Omental fat pad (tissue), 4 donors: Measurements from ENCODE around the gene APOM. TPM values are rescaled to one million over a fixed set of nuclear protein-coding genes. Genes with fewer than 3 reads are reported as not detected.

Source experiments
- ATAC-seq: fragments of 150-250 bp; one replicate; pipeline ENCODE4 v1.9.1; 2016; ENCODE audit warnings: mild to moderate bottlenecking, moderate library complexity; ENCODE audit not compliant: low FRiP score
- DNase-seq: peaks from one replicate; pipeline ENCODE4 v3.0.0-alpha.2; 2019; ENCODE audit warnings: low spot score
- CTCF ChIP-seq, 3 donors: fragments of 450-650 bp; IDR thresholded peaks; one replicate each; pipeline ENCODE4 v1.5.1; 2016 to 2017; ENCODE audit warnings: antibody characterized with exemption in 3 of 3, mild to moderate bottlenecking in 3 of 3, moderate library complexity in 2 of 3
- total RNA-seq, 4 donors: library from RNA; depleted of rRNA; stranded (reverse); fragments of >200 nt; gene quantifications; one replicate each; pipeline ENCODE4 v1.1.0, GENCODE V29; 2016

The APOM gene
- total RNA-seq, 4 donors from 2014 or later: 2.4 to 5.0 (median 3.6) TPM

- ATAC-seq (no peak), DNase-seq (no peak)
- no peak for TF ChIP-seq CTCF (IDR thresholded peaks at IDR 0.05)
These were observed 31.6 kb downstream of the APOM start for GRCh38 chr6:31687321-31687720.

- no peak for TF ChIP-seq CTCF (IDR thresholded peaks at IDR 0.05)
- ATAC-seq (no peak), DNase-seq (no peak)
These were observed 32.4 kb downstream of the APOM start for GRCh38 chr6:31687860-31688693.

GRCh38 chr6:31689249-31690110 is 33.8 kb downstream of the APOM start:
- no peak for DNase-seq
- peak; percentile 7 for ATAC-seq

GRCh38 chr6:31690231-31691077 is 34.8 kb downstream of the APOM start:
- no peak for DNase-seq
- no peak for TF ChIP-seq CTCF (IDR thresholded peaks at IDR 0.05)
- ATAC-seq: peak; percentile 91

More at GRCh38 chr6:31689249-31690110, 33.8 kb downstream of the APOM start:
- TF ChIP-seq CTCF (IDR thresholded peaks at IDR 0.05): no peak

GRCh38 chr6:31691078-31691463 is 35.4 kb downstream of the APOM start:
- ATAC-seq: no peak
- no peak for TF ChIP-seq CTCF (IDR thresholded peaks at IDR 0.05)
- no peak for DNase-seq

GRCh38 chr6:31691564-31692108 is 35.9 kb downstream of the APOM start:
- no peak for TF ChIP-seq CTCF (IDR thresholded peaks at IDR 0.05)
- no peak for ATAC-seq
- no peak for DNase-seq
